H1 (cell line): ENCODE measurements around the gene ACACA. TPM values are rescaled to one million over a fixed set of nuclear protein-coding genes. Genes with fewer than 3 reads are reported as not detected.

Source experiments
- CTCF ChIA-PET: fragments of 300-600 bp; sonication (Branson Sonifier 250); formaldehyde crosslinking; loops from one replicate; lab custom pipeline; 2021; ENCODE audit not compliant: partially characterized antibody; lab: Charles Lee
- POLR2A ChIA-PET: fragments of 300-600 bp; sonication (Branson Sonifier 250); formaldehyde crosslinking; loops from one replicate; lab custom pipeline; 2021; ENCODE audit warnings: inconsistent platforms; ENCODE audit not compliant: partially characterized antibody; lab: Charles Lee
- DNase-seq, 2 experiments: peaks; one replicate each; pipeline versions ENCODE4 v3.0.0 to v3.0.0-alpha.2; 2010 to 2022; ENCODE audit warnings: low spot score in 2 of 2, low read depth in 1 of 2, mixed read lengths in 1 of 2
- FAIRE-seq: peaks from 2 replicates; lab custom pipeline; 2011; peaks lifted over from hg19 to GRCh38; lab: Jason Lieb, UNC
- H2AFZ ChIP-seq: 2 replicates; pipeline ENCODE4 v1.8.1; 2012; ENCODE audit warnings: low read length, inconsistent platforms
- H2AK5ac ChIP-seq: 2 replicates; pipeline ENCODE4 v1.6.1; 2013; ENCODE audit warnings: low read depth, low read length
- H2BK120ac ChIP-seq: replicated peaks from 2 replicates; pipeline ENCODE3; 2013; ENCODE audit warnings: low read depth, low read length, inconsistent platforms
- H2BK12ac ChIP-seq: 2 replicates; pipeline ENCODE4 v1.6.1; 2013; ENCODE audit warnings: low read depth, low read length
- H2BK15ac ChIP-seq: 2 replicates; pipeline ENCODE4 v1.6.1; 2013; ENCODE audit warnings: low read length
- H2BK20ac ChIP-seq: 2 replicates; pipeline ENCODE4 v1.6.1; 2013; ENCODE audit warnings: low read length
- H2BK5ac ChIP-seq: 2 replicates; pipeline ENCODE4 v1.6.1; 2013; ENCODE audit warnings: low read depth, low read length
- H3K14ac ChIP-seq: 2 replicates; pipeline ENCODE4 v1.6.1; 2013; ENCODE audit warnings: inconsistent platforms; ENCODE audit not compliant: insufficient read length
- H3K18ac ChIP-seq: 2 replicates; pipeline ENCODE4 v1.6.1; 2013; ENCODE audit warnings: low read length; ENCODE audit errors: extremely low read depth
- H3K23ac ChIP-seq: 2 replicates; pipeline ENCODE4 v1.6.1; 2013; ENCODE audit warnings: inconsistent platforms; ENCODE audit not compliant: insufficient read length
- H3K23me2 ChIP-seq: 2 replicates; pipeline ENCODE4 v1.6.1; 2013; ENCODE audit warnings: low read depth, low read length
- H3K27ac ChIP-seq: 2 replicates; pipeline ENCODE4 v1.6.1; 2011; ENCODE audit warnings: low read depth, low read length, inconsistent platforms
- H3K27me3 ChIP-seq, 4 experiments: replicated peaks in 1 of 4; 1 replicate in 1 of 4; 2 replicates in 3 of 4; pipeline versions ENCODE4 v1.6.1 to v1.8.1; 2011 to 2013; ENCODE audit warnings: low read length in 3 of 4, mild to moderate bottlenecking in 3 of 4, inconsistent platforms in 2 of 4, mixed read lengths in 2 of 4, moderate library complexity in 1 of 4; ENCODE audit not compliant: control insufficient read depth in 3 of 4, insufficient read depth in 3 of 4; ENCODE audit errors: extremely low read depth in 1 of 4
- H3K36me3 ChIP-seq, 4 experiments: 2 replicates each; pipeline versions ENCODE4 v1.6.1 to v1.8.1; 2011 to 2013; ENCODE audit warnings: mild to moderate bottlenecking in 4 of 4, low read length in 3 of 4, moderate library complexity in 2 of 4, control low read depth in 1 of 4, inconsistent platforms in 1 of 4; ENCODE audit not compliant: insufficient read depth in 4 of 4, control insufficient read depth in 2 of 4
- H3K4ac ChIP-seq: replicated peaks from 2 replicates; pipeline ENCODE3; 2013; ENCODE audit warnings: low read length, low read depth, mixed read lengths, inconsistent platforms; ENCODE audit not compliant: insufficient read length
- H3K4me1 ChIP-seq, 4 experiments: replicated peaks in 1 of 4; 1 replicate in 1 of 4; 2 replicates in 3 of 4; pipeline versions ENCODE4 v1.6.1 to v1.8.1; 2011 to 2013; ENCODE audit warnings: low read length in 3 of 4, inconsistent platforms in 2 of 4, mixed read lengths in 1 of 4; ENCODE audit not compliant: insufficient read depth in 4 of 4, control insufficient read depth in 3 of 4
- H3K4me2 ChIP-seq, 2 experiments: 2 replicates each; pipeline versions ENCODE4 v1.6.1 to v1.8.1; 2011 to 2013; ENCODE audit warnings: low read depth in 2 of 2, low read length in 2 of 2, control low read depth in 1 of 2, inconsistent platforms in 1 of 2, mild to moderate bottlenecking in 1 of 2; ENCODE audit not compliant: insufficient read depth in 1 of 2
- H3K4me3 ChIP-seq, 4 experiments: fragments of 200-600, 300-600 bp in 1 of 4; sonication (generic), shearing (Covaris generic), sonication (Bioruptor Twin) in 1 of 4; 2 replicates each; pipeline versions ENCODE4 v1.5.1 to v1.8.1; 2011 to 2016; ENCODE audit warnings: low read length in 4 of 4, low read depth in 3 of 4, control low read depth in 2 of 4, inconsistent platforms in 2 of 4, mild to moderate bottlenecking in 2 of 4, mixed read lengths in 1 of 4, moderate library complexity in 1 of 4; ENCODE audit not compliant: insufficient read depth in 2 of 4; ENCODE audit errors: extremely low read depth in 1 of 4
- H3K56ac ChIP-seq: replicated peaks from 2 replicates; pipeline ENCODE3; 2013; ENCODE audit warnings: low read depth, mild to moderate bottlenecking, mixed read lengths, low read length, inconsistent platforms; ENCODE audit not compliant: insufficient read length
- H3K79me1 ChIP-seq: 2 replicates; pipeline ENCODE4 v1.6.1; 2013; ENCODE audit warnings: low read depth, low read length, control low read depth
- H3K79me2 ChIP-seq, 2 experiments: 2 replicates each; pipeline versions ENCODE4 v1.6.1 to v1.8.1; 2012 to 2013; ENCODE audit warnings: low read length in 2 of 2, mild to moderate bottlenecking in 2 of 2, inconsistent platforms in 1 of 2; ENCODE audit not compliant: insufficient read depth in 2 of 2, control insufficient read depth in 1 of 2
- H3K9ac ChIP-seq, 4 experiments: replicated peaks in 1 of 4; 1 replicate in 1 of 4; 2 replicates in 3 of 4; pipeline versions ENCODE4 v1.6.1 to v1.8.1; 2011 to 2013; ENCODE audit warnings: low read depth in 3 of 4, low read length in 3 of 4, control low read depth in 2 of 4, mild to moderate bottlenecking in 2 of 4, moderate library complexity in 2 of 4, inconsistent platforms in 1 of 4; ENCODE audit errors: extremely low read depth in 1 of 4
- H3K9me3 ChIP-seq, 2 experiments: 2 replicates each; pipeline versions ENCODE4 v1.6.1 to v1.8.1; 2012 to 2013; ENCODE audit warnings: mild to moderate bottlenecking in 2 of 2, moderate library complexity in 2 of 2, control low read depth in 1 of 2, inconsistent platforms in 1 of 2, low read depth in 1 of 2, low read length in 1 of 2, mixed read lengths in 1 of 2; ENCODE audit not compliant: insufficient read depth in 2 of 2
- H4K20me1 ChIP-seq, 2 experiments: replicated peaks in 1 of 2; 2 replicates each; pipeline versions ENCODE3 to v1.8.1; 2011 to 2013; ENCODE audit warnings: inconsistent platforms in 2 of 2, low read length in 2 of 2, mild to moderate bottlenecking in 1 of 2; ENCODE audit not compliant: insufficient read depth in 2 of 2, control insufficient read depth in 1 of 2
- H4K5ac ChIP-seq: 2 replicates; pipeline ENCODE4 v1.6.1; 2013; ENCODE audit warnings: low read length, low read depth, mixed read lengths, inconsistent platforms; ENCODE audit not compliant: insufficient read length
- H4K8ac ChIP-seq: 2 replicates; pipeline ENCODE4 v1.8.0; 2013; ENCODE audit warnings: mild to moderate bottlenecking, moderate library complexity, low read length, inconsistent platforms; ENCODE audit not compliant: insufficient read depth; ENCODE audit errors: extremely low read depth
- H4K91ac ChIP-seq: replicated peaks from 2 replicates; pipeline ENCODE3; 2013; ENCODE audit warnings: low read length, mixed read lengths, inconsistent platforms; ENCODE audit not compliant: insufficient read length
- ATF2 ChIP-seq: IDR thresholded peaks from 2 replicates; pipeline ENCODE4 v1.6.1; 2012; ENCODE audit warnings: low read length, inconsistent platforms
- BACH1 ChIP-seq: IDR thresholded peaks from 2 replicates; pipeline ENCODE4 v1.6.1; 2012; ENCODE audit warnings: low read length, improper control_type of control experiment
- CHD1 ChIP-seq: IDR thresholded peaks from 2 replicates; pipeline ENCODE4 v1.6.1; 2012; ENCODE audit warnings: low read depth, low read length, improper control_type of control experiment
- CHD2 ChIP-seq: IDR thresholded peaks from 2 replicates; pipeline ENCODE4 v1.6.1; 2012; ENCODE audit warnings: low read length, improper control_type of control experiment
- CREB1 ChIP-seq: IDR thresholded peaks from 2 replicates; pipeline ENCODE4 v1.6.1; 2012; ENCODE audit warnings: inconsistent platforms
- EP300 ChIP-seq, 2 experiments: IDR thresholded peaks; 1 replicate in 1 of 2; 2 replicates in 1 of 2; pipeline ENCODE4 v1.6.1; 2011 to 2012; ENCODE audit warnings: low read depth in 2 of 2, low read length in 2 of 2, mild to moderate bottlenecking in 2 of 2, borderline replicate concordance in 1 of 2, inconsistent platforms in 1 of 2, moderate library complexity in 1 of 2
- GABPA ChIP-seq: IDR thresholded peaks from 2 replicates; pipeline ENCODE4 v1.6.1; 2011; ENCODE audit warnings: mild to moderate bottlenecking, low read length, moderate library complexity, borderline replicate concordance; ENCODE audit not compliant: insufficient read depth
- KDM4A ChIP-seq: IDR thresholded peaks from one replicate; pipeline ENCODE4 v1.7.1; 2012; ENCODE audit warnings: low read depth, mild to moderate bottlenecking, moderate library complexity, low read length, inconsistent platforms; ENCODE audit not compliant: severe bottlenecking
- RFX5 ChIP-seq: IDR thresholded peaks from 2 replicates; pipeline ENCODE4 v1.6.1; 2011; ENCODE audit warnings: low read depth, low read length, improper control_type of control experiment, borderline replicate concordance
- SP2 ChIP-seq: IDR thresholded peaks from 2 replicates; pipeline ENCODE4 v1.6.1; 2012; ENCODE audit warnings: mild to moderate bottlenecking, low read length, inconsistent platforms
- SUZ12 ChIP-seq: fragments of 200-600 bp; sonication (generic); IDR thresholded peaks from 2 replicates; pipeline ENCODE4 v1.6.1; 2012; ENCODE audit warnings: mild to moderate bottlenecking, inconsistent platforms, low read length, moderate library complexity, mixed read lengths
- TAF1 ChIP-seq: IDR thresholded peaks from 2 replicates; pipeline ENCODE4 v1.6.1; 2011; ENCODE audit warnings: mild to moderate bottlenecking, low read depth, low read length
- TEAD4 ChIP-seq: IDR thresholded peaks from 2 replicates; pipeline ENCODE4 v1.6.1; 2012; ENCODE audit warnings: low read depth, low read length, inconsistent platforms, mixed read lengths
- WGBS, 2 experiments: shearing (Covaris generic) in 1 of 2; methylation state at CpG; one replicate each; pipeline versions ENCODE4 v1.1.6 to v1.1.7; 2013 to 2015; ENCODE audit warnings: low lambda C conversion rate in 2 of 2, mixed read lengths in 2 of 2, inconsistent platforms in 1 of 2, low coverage in 1 of 2, missing lambda C conversion rate in 1 of 2; ENCODE audit not compliant: insufficient replicate concordance in 2 of 2, insufficient coverage in 1 of 2, insufficient read length in 1 of 2; ENCODE audit errors: extremely low coverage in 1 of 2, missing lambda C conversion rate in 1 of 2; 5-methylcytosine and 5-hydroxymethylcytosine counted together
- polyA plus RNA-seq, 7 experiments: library from polyadenylated mRNA; depleted of rRNA in 3 of 7; stranded (reverse) in 5 of 7; unstranded in 2 of 7; fragments of >200 nt in 5 of 7; fragments of 200-250 nt in 2 of 7; gene quantifications; 1 replicate in 5 of 7; 2 replicates in 1 of 7; 4 replicates in 1 of 7; pipeline versions ENCODE4 v1.2.1 to v1.2.3, GENCODE V29; 2011 to 2013; ENCODE audit warnings: missing spikeins in 2 of 7, mixed read lengths in 2 of 7
- total RNA-seq: library from RNA; stranded (reverse); fragmentation: NEBNext Ultra II Directional; extraction: Animal tissue kit (Norgen Biotek cat#: 25700); gene quantifications from 2 replicates; pipeline ENCODE4 v1.2.1, GENCODE V29; 2021

Gene ACACA
- total and polyA plus RNA-seq, 2 of the 8 experiments (the other 6 are each of a cell fraction or from before 2014, with no cell fraction given) = 74.0 to 160 TPM

- no peak overlapping the region for H2BK120ac ChIP-seq
- H2BK15ac ChIP-seq = no peak overlapping the region
- H3K27me3 ChIP-seq = no peaks in the 10 kb centered on the region
- H2BK5ac ChIP-seq = no peak overlapping the region
- no peak overlapping the region for H3K56ac ChIP-seq
- H3K79me1 ChIP-seq = no peaks in the 10 kb centered on the region; the same call in 1 of the 2 replicates
- H2AFZ ChIP-seq = no peak overlapping the region
- H3K9me3 ChIP-seq = no peaks in the 10 kb centered on the region
- no peak overlapping the region for H2BK20ac ChIP-seq
- H3K9ac ChIP-seq = no peak overlapping the region
- no peaks in the 10 kb centered on the region for H3K23me2 ChIP-seq
- POLR2A ChIA-PET = no interaction called here
- no peak overlapping the region for H2BK12ac ChIP-seq
- no peak overlapping the region for H3K27ac ChIP-seq
- no peak overlapping the region for H3K14ac ChIP-seq
- no peak for DNase-seq
- WGBS, 2 experiments = 88% methylated on average over 1 of the region's 1 CpG; no CpG with 5 or more reads in 1 of the 2 experiments
- FAIRE-seq = no peak
- no peak overlapping the region for H4K5ac ChIP-seq
- H4K91ac ChIP-seq = no peak overlapping the region
- no peak overlapping the region for H3K4me2 ChIP-seq
- H3K36me3 ChIP-seq = peaks cover 0 to 18% (median 3%) of the 10 kb centered on the region in 4 experiments; a peak in 5 of 8 replicates
- no peak overlapping the region for H2AK5ac ChIP-seq
- H3K18ac ChIP-seq = no peak overlapping the region
- peaks cover 0 to 8% (median 7%) of the 10 kb centered on the region in 4 experiments; a peak in 4 of 7 replicates for H3K4me1 ChIP-seq
- CTCF ChIA-PET = interaction anchor here (3.1 kb wide), 1 partner anchor 10 kb away, joined by 20 read pairs; no protein-coding TSS in a partner anchor
- H3K23ac ChIP-seq = no peak overlapping the region
- H3K79me2 ChIP-seq = no peaks in the 10 kb centered on the region
- no peak overlapping the region for H4K8ac ChIP-seq
- H3K4ac ChIP-seq = no peak overlapping the region
- H4K20me1 ChIP-seq = no peaks in the 10 kb centered on the region
- H3K4me3 ChIP-seq = no peak overlapping the region
- TF ChIP-seq RFX5 (no peak), CHD1 (no peak), GABPA (no peak), SUZ12 (no peak), ATF2 (no peak), EP300 (IDR thresholded peaks at IDR 0.05; ENCODE audit: borderline replicate concordance in 1 of 2, low read depth in 2 of 2, low read length in 2 of 2) (no peak), BACH1 (no peak), SP2 (no peak), CHD2 (no peak), CREB1 (no peak), TEAD4 (no peak), TAF1 (no peak), KDM4A (no peak)
Observed at GRCh38 chr17:37447641-37448040, 41.0 kb upstream of the ACACA start.
